GM12875 (cell line): ENCODE measurements around the gene SEL1L.
"Not testable (repeated sequence)": the region's sequence is repeated elsewhere in the genome, so short reads cannot be mapped to it uniquely, and the experiment has no call there.

Experiments
- H3K4me3 ChIP-seq: one replicate; pipeline ENCODE4 v1.5.1; 2011; ENCODE audit warnings: low read depth, low read length, control low read depth
- CTCF ChIP-seq: IDR thresholded peaks from 2 replicates; pipeline ENCODE4 v1.5.1; 2011; ENCODE audit warnings: low read depth, mild to moderate bottlenecking, control low read depth, inconsistent platforms, low read length, moderate library complexity, borderline replicate concordance; ENCODE audit not compliant: insufficient read depth

Gene SEL1L

GRCh38 chr14:81434230-81434629 lies 99.4 kb downstream of the SEL1L start:
- TF ChIP-seq CTCF = no peak
- no peak overlapping the region for H3K4me3 ChIP-seq

DNA sequence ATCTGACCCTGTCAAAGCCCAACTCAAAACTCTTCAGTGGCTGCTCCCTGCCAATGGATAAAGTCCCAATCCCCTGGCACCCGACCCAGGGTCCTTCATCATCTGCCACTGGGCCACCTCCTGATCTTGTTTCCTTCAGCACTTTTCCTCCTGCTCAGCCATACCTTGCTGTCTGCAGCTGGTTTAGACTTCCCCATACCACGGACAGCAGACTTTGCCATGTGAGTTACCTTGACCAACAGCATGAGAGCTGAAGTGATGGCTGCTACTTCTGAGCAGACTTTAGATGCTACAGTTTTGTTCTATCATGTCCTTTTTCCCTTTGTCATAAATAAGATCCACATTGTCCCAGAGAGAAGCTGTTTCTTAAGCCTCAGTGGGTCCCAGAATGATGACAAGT lies 100.3 kb downstream of the SEL1L start:
- no peak for TF ChIP-seq CTCF
- no peak overlapping the region for H3K4me3 ChIP-seq

- H3K4me3 ChIP-seq = no peak overlapping the region
- TF ChIP-seq CTCF = no peak
These were observed 101.4 kb downstream of the SEL1L start for GRCh38 chr14:81432219-81432661.

DNA sequence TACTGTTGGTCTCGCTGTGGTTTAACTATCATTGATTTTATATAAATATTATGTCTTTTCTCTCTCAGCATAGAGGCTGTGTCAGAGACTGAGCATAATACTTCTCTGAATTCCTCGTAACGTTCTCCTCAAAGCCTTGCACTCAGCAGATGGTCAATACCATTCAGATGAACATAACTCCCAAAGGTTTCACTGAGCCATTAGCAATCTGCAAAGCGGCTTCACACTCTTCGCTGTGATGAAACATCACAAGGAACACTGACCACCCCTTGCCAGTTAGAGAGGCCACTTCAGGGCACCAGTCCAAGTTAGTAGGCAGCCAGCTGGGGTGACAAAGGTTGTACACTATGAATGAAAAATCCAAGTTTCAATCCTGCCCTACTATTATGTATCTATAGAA lies 103.4 kb downstream of the SEL1L start:
- H3K4me3 ChIP-seq = no peak overlapping the region
- TF ChIP-seq CTCF = no peak

GRCh38 chr14:81429749-81430148 lies 103.9 kb downstream of the SEL1L start:
- H3K4me3 ChIP-seq = not testable (repeated sequence)

DNA sequence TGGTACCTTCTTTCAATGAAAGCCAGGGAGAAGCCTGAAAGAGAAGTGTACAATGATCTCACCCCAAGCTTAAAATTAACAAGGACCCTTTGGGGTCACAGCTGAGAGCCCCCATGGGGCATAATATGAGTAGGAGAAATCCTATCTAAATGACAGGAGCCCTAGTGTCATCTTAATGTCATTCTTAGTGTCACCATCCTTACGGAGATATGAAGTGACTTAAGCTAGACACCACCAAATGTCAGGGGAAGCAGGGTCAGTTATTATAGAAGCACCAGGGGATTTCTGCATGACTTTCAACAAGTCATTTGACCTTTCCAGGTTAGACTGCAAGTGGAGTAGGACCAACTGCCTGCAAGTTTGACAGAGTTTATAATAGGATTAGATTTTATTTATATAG lies 104.6 kb downstream of the SEL1L start:
- TF ChIP-seq CTCF = no peak
- H3K4me3 ChIP-seq = no peak overlapping the region

DNA sequence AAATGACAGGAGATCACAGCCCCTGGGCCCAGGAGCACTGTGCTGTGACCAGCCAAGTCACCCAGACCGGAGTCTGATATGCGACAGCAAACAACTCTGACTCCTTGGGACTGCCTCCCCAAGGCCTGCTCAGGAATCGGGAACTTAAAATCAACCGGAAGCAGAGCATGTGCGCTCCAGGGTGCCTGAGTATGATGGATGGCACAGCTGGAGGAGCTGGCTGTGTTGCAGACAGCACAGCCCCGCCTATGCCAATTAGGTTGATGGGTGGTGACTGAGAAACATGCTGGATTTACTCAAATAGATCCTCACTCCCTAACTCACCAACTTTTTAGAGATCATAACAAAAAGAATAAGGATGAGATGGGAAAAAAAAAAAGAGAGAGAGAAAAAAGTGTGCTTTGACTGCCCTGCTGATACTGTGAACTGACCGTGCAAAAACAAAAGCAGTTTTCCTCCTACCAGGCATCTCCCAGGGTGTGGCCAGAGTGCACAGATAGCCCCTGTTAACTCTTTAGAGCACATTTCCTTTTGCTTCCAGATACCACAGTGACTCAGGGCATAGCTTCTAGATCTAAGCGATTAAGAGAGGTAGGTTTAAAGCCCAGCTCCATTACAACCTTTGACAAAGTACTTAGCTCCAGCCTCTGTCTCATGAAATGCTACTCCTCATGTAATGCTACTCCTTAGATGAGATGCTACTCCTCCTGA lies 106.2 kb downstream of the SEL1L start:
- H3K4me3 ChIP-seq = no peak overlapping the region
- no peak for TF ChIP-seq CTCF
